Measurements from ENCODE around the gene CNR2. TPM values are rescaled to one million over a fixed set of nuclear protein-coding genes. Genes with fewer than 3 reads are reported as not detected.
"Not testable (repeated sequence)": the region's sequence is repeated elsewhere in the genome, so short reads cannot be mapped to it uniquely, and the experiment has no call there.

Gene CNR2
- total RNA-seq, 1 experiment from 2014 or later = not detected

- Histone ChIP-seq H3K27me3 (replicated peaks; ENCODE audit: insufficient read depth, low read depth, low read length, poor library complexity) (no peaks in the 10 kb centered on the region), H3K9me3 (ENCODE audit: low read depth, low read length, poor library complexity, severe bottlenecking) (no peaks in the 10 kb centered on the region), H3K36me3 (ENCODE audit: insufficient read depth, low read length, poor library complexity, severe bottlenecking) (peaks cover 29% of the 10 kb centered on the region), H3K4me3 (ENCODE audit: low read depth, low read length, poor library complexity, severe bottlenecking) (peak overlapping the region; percentile 87), H3K27ac (ENCODE audit: low read depth, low read length, poor library complexity, severe bottlenecking) (peak overlapping the region; percentile 99), H3K4me1 (ENCODE audit: insufficient read depth, low read length, poor library complexity, severe bottlenecking) (peaks cover 35% of the 10 kb centered on the region)
- DNase-seq (ENCODE audit: low spot score) = peak; percentile 97
- peak; percentile 38 for TF ChIP-seq CTCF (conservative IDR thresholded peaks at IDR 0.05; ENCODE audit: low read depth, low read length)
- no peak for TF ChIP-seq EZH2 (IDR thresholded peaks at IDR 0.05; ENCODE audit: borderline replicate concordance, low read depth, low read length, poor library complexity, severe bottlenecking)
- ChIA-PET POLR2A (ENCODE audit: low non-redundant PET) (interaction anchor here (0.6 kb wide), 1 partner anchor 182 kb away, joined by 7 read pairs; no protein-coding TSS in a partner anchor), CTCF (no interaction called here)
- TSS peak; percentile 42 for BruUV-seq (replicated peaks)
- intact Hi-C loops (cut with micrococcal nuclease; ENCODE audit: unreplicated experiment) = no loop called here
Observed at GRCh38 chr1:23958810-23959460, 45.8 kb upstream of the CNR2 start.

- POLR2A ChIA-PET (ENCODE audit: low non-redundant PET); H3K27me3 ChIP-seq (replicated peaks; ENCODE audit: insufficient read depth, low read depth, low read length, poor library complexity); CTCF ChIA-PET; H3K9me3 ChIP-seq (ENCODE audit: low read depth, low read length, poor library complexity, severe bottlenecking); DNase-seq (ENCODE audit: low spot score); BruUV-seq (replicated peaks); intact Hi-C loops (cut with micrococcal nuclease; ENCODE audit: unreplicated experiment): not testable (repeated sequence)
- Histone ChIP-seq H3K4me1 (ENCODE audit: insufficient read depth, low read length, poor library complexity, severe bottlenecking) (peaks cover 35% of the 10 kb centered on the region), H3K4me3 (ENCODE audit: low read depth, low read length, poor library complexity, severe bottlenecking) (peak overlapping the region; percentile 87), H3K27ac (ENCODE audit: low read depth, low read length, poor library complexity, severe bottlenecking) (peak overlapping the region; percentile 99), H3K36me3 (ENCODE audit: insufficient read depth, low read length, poor library complexity, severe bottlenecking) (peaks cover 22% of the 10 kb centered on the region)
Observed at GRCh38 chr1:23958040-23958809, 45.1 kb upstream of the CNR2 start.

GRCh38 chr1:23957096-23957495 lies 43.9 kb upstream of the CNR2 start:
- H3K4me1 ChIP-seq (ENCODE audit: insufficient read depth, low read length, poor library complexity, severe bottlenecking) = peaks cover 35% of the 10 kb centered on the region
- H3K9me3 ChIP-seq (ENCODE audit: low read depth, low read length, poor library complexity, severe bottlenecking) = no peaks in the 10 kb centered on the region
- no peaks in the 10 kb centered on the region for H3K27me3 ChIP-seq (replicated peaks; ENCODE audit: insufficient read depth, low read depth, low read length, poor library complexity)
- BruUV-seq (replicated peaks) = no TSS peak
- H3K36me3 ChIP-seq (ENCODE audit: insufficient read depth, low read length, poor library complexity, severe bottlenecking) = peaks cover 19% of the 10 kb centered on the region
- CTCF ChIA-PET = no interaction called here
- TF ChIP-seq EZH2 (IDR thresholded peaks at IDR 0.05; ENCODE audit: borderline replicate concordance, low read depth, low read length, poor library complexity, severe bottlenecking) = no peak
- no peak for TF ChIP-seq CTCF (conservative IDR thresholded peaks at IDR 0.05; ENCODE audit: low read depth, low read length)
- peak overlapping the region; percentile 15 for H3K27ac ChIP-seq (ENCODE audit: low read depth, low read length, poor library complexity, severe bottlenecking)
- DNase-seq (ENCODE audit: low spot score) = no peak
- H3K4me3 ChIP-seq (ENCODE audit: low read depth, low read length, poor library complexity, severe bottlenecking) = no peak overlapping the region
- POLR2A ChIA-PET (ENCODE audit: low non-redundant PET) = no interaction called here
- intact Hi-C loops (cut with micrococcal nuclease; ENCODE audit: unreplicated experiment) = no loop called here

Data from A673 (cell line).